Liver (tissue), 3 donors: Measurements from ENCODE around the gene BLNK.

Experiments
- ATF3 ChIP-seq: IDR thresholded peaks from 2 replicates; pipeline ENCODE4 v1.6.1; 2016; ENCODE audit warnings: antibody characterized with exemption
- FOXA1 ChIP-seq: IDR thresholded peaks from 2 replicates; pipeline ENCODE4 v1.6.1; 2016; ENCODE audit warnings: antibody characterized with exemption
- GABPA ChIP-seq, 2 donors: IDR thresholded peaks in 1 of 2; conservative IDR thresholded peaks in 1 of 2; 2 replicates each; pipeline ENCODE4 v1.6.1; 2016; ENCODE audit warnings: antibody characterized with exemption in 2 of 2, mild to moderate bottlenecking in 1 of 2, moderate library complexity in 1 of 2
- MAX ChIP-seq: IDR thresholded peaks from 2 replicates; pipeline ENCODE4 v1.6.1; 2016; ENCODE audit warnings: antibody characterized with exemption
- RAD21 ChIP-seq, 2 donors: IDR thresholded peaks; 2 replicates each; pipeline ENCODE4 v1.6.1; 2016; ENCODE audit warnings: antibody characterized with exemption in 2 of 2, mild to moderate bottlenecking in 2 of 2
- TAF1 ChIP-seq: conservative IDR thresholded peaks from 2 replicates; pipeline ENCODE4 v1.6.1; 2016; ENCODE audit warnings: antibody characterized with exemption, mild to moderate bottlenecking
- YY1 ChIP-seq: IDR thresholded peaks from 2 replicates; pipeline ENCODE4 v1.6.1; 2016; ENCODE audit warnings: antibody characterized with exemption, mild to moderate bottlenecking
- ZBTB33 ChIP-seq: IDR thresholded peaks from 2 replicates; pipeline ENCODE4 v1.6.1; 2016; ENCODE audit warnings: antibody characterized with exemption
- TF ChIP-seq, protein P1 (sequence below): fragments of 150-350 bp; IDR thresholded peaks from 2 replicates; pipeline ENCODE4 v1.5.1; 2017; ENCODE audit warnings: improper control_type of control experiment, low read depth, low read length; ENCODE audit not compliant: missing input control
- donor health status: healthy.
- donor health status: healthy.

DNA sequence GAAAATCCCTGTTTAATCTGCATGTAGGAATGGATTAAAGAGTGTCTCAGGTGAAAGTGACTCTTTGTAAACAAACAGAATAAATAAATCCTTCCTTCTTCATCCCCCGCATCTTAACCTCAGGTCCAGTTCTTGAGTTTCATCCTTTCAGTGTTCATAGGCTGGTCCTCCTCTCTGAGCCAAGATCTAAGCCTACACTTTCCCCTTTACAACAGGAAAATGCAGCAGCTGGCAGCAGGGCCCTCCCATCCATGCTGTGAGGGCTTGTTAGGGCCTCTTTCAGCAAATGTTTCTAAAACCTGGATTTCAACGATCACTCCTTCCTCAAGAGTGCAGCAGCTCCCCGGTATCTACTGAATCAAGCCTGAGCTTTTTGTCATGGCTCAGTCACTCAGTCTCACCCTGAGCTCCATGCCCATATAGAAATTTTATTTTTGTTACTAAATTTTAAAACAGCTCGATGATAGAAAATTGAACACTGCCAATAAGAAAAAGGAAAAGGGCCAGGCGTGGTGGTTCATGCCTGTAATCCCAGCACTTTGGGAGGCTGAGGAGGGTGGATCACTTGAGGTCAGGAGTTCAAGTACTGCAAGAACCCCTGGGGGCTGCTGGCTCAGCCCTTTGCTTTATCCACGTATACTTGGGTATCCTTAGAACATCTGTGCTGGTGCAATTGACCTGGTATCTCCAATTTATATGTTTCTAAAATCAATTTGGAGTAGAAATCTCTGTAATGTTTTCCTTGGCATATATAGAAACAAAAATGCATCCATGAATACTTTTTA, 15.6 kb downstream of the BLNK start:
- TF ChIP-seq, protein P1, sequence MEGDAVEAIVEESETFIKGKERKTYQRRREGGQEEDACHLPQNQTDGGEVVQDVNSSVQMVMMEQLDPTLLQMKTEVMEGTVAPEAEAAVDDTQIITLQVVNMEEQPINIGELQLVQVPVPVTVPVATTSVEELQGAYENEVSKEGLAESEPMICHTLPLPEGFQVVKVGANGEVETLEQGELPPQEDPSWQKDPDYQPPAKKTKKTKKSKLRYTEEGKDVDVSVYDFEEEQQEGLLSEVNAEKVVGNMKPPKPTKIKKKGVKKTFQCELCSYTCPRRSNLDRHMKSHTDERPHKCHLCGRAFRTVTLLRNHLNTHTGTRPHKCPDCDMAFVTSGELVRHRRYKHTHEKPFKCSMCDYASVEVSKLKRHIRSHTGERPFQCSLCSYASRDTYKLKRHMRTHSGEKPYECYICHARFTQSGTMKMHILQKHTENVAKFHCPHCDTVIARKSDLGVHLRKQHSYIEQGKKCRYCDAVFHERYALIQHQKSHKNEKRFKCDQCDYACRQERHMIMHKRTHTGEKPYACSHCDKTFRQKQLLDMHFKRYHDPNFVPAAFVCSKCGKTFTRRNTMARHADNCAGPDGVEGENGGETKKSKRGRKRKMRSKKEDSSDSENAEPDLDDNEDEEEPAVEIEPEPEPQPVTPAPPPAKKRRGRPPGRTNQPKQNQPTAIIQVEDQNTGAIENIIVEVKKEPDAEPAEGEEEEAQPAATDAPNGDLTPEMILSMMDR: no peak
- TF ChIP-seq MAX (no peak), GABPA (IDR thresholded peaks at IDR 0.05 in 1 of 2, conservative IDR thresholded peaks at IDR 0.05 in 1 of 2) (no peak), ATF3 (no peak), ZBTB33 (no peak), TAF1 (no peak), FOXA1 (no peak), YY1 (no peak), RAD21 (IDR thresholded peaks at IDR 0.05) (no peak)
